Small intestine (tissue), 7 donors: ENCODE data around the gene ACKR3. TPM values are rescaled to one million over a fixed set of nuclear protein-coding genes. Genes with fewer than 3 reads are reported as not detected.

Source experiments
- DNase-seq, 2 donors: peaks; one replicate each; pipeline versions ENCODE4 v3.0.0 to v3.0.0-alpha.2; 2013
- FAIRE-seq: peaks from 2 replicates; lab custom pipeline; 2012; peaks lifted over from hg19 to GRCh38; lab: Jason Lieb, UNC
- H3K27ac ChIP-seq, 3 donors: one replicate each; pipeline ENCODE4 v1.5.1; 2013; ENCODE audit warnings: low read length in 2 of 3, mild to moderate bottlenecking in 2 of 3, control low read depth in 1 of 3, inconsistent platforms in 1 of 3, low read depth in 1 of 3, moderate library complexity in 1 of 3
- H3K27me3 ChIP-seq, 3 donors: one replicate each; pipeline ENCODE4 v1.6.1; 2013; ENCODE audit warnings: low read length in 3 of 3, inconsistent platforms in 1 of 3; ENCODE audit not compliant: control insufficient read depth in 3 of 3, insufficient read depth in 3 of 3
- H3K36me3 ChIP-seq, 3 donors: one replicate each; pipeline ENCODE4 v1.6.1; 2013; ENCODE audit warnings: low read length in 3 of 3, inconsistent platforms in 1 of 3, low read depth in 1 of 3, mild to moderate bottlenecking in 1 of 3, moderate library complexity in 1 of 3; ENCODE audit not compliant: control insufficient read depth in 3 of 3, insufficient read depth in 2 of 3
- H3K4me1 ChIP-seq, 3 donors: one replicate each; pipeline ENCODE4 v1.6.1; 2013; ENCODE audit warnings: low read length in 2 of 3, inconsistent platforms in 1 of 3, low read depth in 1 of 3, mild to moderate bottlenecking in 1 of 3, moderate library complexity in 1 of 3; ENCODE audit not compliant: control insufficient read depth in 3 of 3, insufficient read depth in 2 of 3
- H3K4me3 ChIP-seq, 3 donors: one replicate each; pipeline ENCODE4 v1.5.1; 2013; ENCODE audit warnings: low read length in 3 of 3, control low read depth in 1 of 3, inconsistent platforms in 1 of 3, low read depth in 1 of 3, mild to moderate bottlenecking in 1 of 3, moderate library complexity in 1 of 3
- H3K9me3 ChIP-seq, 2 donors: one replicate each; pipeline ENCODE4 v1.6.1; 2013; ENCODE audit warnings: low read depth in 1 of 2, low read length in 1 of 2; ENCODE audit not compliant: control insufficient read depth in 2 of 2, insufficient read depth in 1 of 2
- WGBS, 3 donors: extraction: QIAGEN DNeasy Blood & Tissue Kit; methylation state at CpG; one replicate each; pipeline ENCODE4 v1.1.7; 2013; 5-methylcytosine and 5-hydroxymethylcytosine counted together
- polyA plus RNA-seq, 4 donors: library from polyadenylated mRNA; stranded (reverse) in 3 of 4; unstranded in 1 of 4; fragments of 200-250 nt in 3 of 4; fragments of 120-200 nt in 1 of 4; gene quantifications; one replicate each; pipeline versions ENCODE4 v1.2.1 to v1.2.3, GENCODE V29; 2013
- donor health status: healthy with polysubstance abuse.
- donor health status: control.
- donor health status: control.
- donor health status: Bipolar disorder and iron deficiency.
- donor health status: healthy.

Gene ACKR3
- polyA plus RNA-seq, 4 donors: 3.8 to 101 (median 24.3) TPM

GRCh38 chr2:236579746-236580315 is 10.2 kb downstream of the ACKR3 start:
- 78 to 90% (median 81%) methylated on average over 9 of the region's 9 CpGs for WGBS, 3 donors
- peaks cover 0 to 45% (median 0%) of the 10 kb centered on the region in 3 donors for H3K4me1 ChIP-seq
- DNase-seq: no peak
- H3K4me3 ChIP-seq: no peak overlapping the region
- no peak for FAIRE-seq
- H3K36me3 ChIP-seq: peaks cover 0 to 72% (median 0%) of the 10 kb centered on the region in 3 donors
- peak overlapping the region in 2 of 3 donors; percentile 41 to 77 for H3K27ac ChIP-seq
- H3K9me3 ChIP-seq: peaks cover 0 to 1% of the 10 kb centered on the region in 2 donors
- H3K27me3 ChIP-seq: no peaks in the 10 kb centered on the region

- no peak overlapping the region for H3K4me3 ChIP-seq
- 96 to 97% (median 96%) methylated on average over 29 of the region's 29 CpGs for WGBS, 3 donors
- peaks cover 0 to 36% (median 0%) of the 10 kb centered on the region in 3 donors for H3K4me1 ChIP-seq
- peaks cover 0 to 4% of the 10 kb centered on the region in 2 donors for H3K9me3 ChIP-seq
- H3K36me3 ChIP-seq: peaks cover 0 to 69% (median 0%) of the 10 kb centered on the region in 3 donors
- H3K27me3 ChIP-seq: no peaks in the 10 kb centered on the region
- FAIRE-seq (no peak), DNase-seq (no peak)
- H3K27ac ChIP-seq: no peak overlapping the region
These were observed 11.2 kb downstream of the ACKR3 start for GRCh38 chr2:236580746-236581355.

GRCh38 chr2:236581546-236581945 is 11.9 kb downstream of the ACKR3 start:
- DNase-seq (no peak), FAIRE-seq (no peak)
- H3K27me3 ChIP-seq: no peaks in the 10 kb centered on the region
- H3K4me1 ChIP-seq: peaks cover 0 to 29% (median 0%) of the 10 kb centered on the region in 3 donors
- H3K9me3 ChIP-seq: peaks cover 0 to 10% of the 10 kb centered on the region in 2 donors
- H3K36me3 ChIP-seq: peaks cover 0 to 64% (median 0%) of the 10 kb centered on the region in 3 donors
- WGBS, 3 donors: 80 to 93% (median 90%) methylated on average over 7 of the region's 7 CpGs
- H3K27ac ChIP-seq: no peak overlapping the region
- no peak overlapping the region for H3K4me3 ChIP-seq

GRCh38 chr2:236582968-236583367 is 13.3 kb downstream of the ACKR3 start:
- DNase-seq (no peak), FAIRE-seq (no peak)
- WGBS, 3 donors: 79 to 88% (median 85%) methylated on average over 5 of the region's 5 CpGs
- Histone ChIP-seq H3K9me3 (peaks cover 0 to 10% of the 10 kb centered on the region in 2 donors), H3K4me3 (no peak overlapping the region), H3K27me3 (no peaks in the 10 kb centered on the region), H3K36me3 (peaks cover 0 to 51% (median 0%) of the 10 kb centered on the region in 3 donors), H3K27ac (no peak overlapping the region), H3K4me1 (peaks cover 0 to 15% (median 0%) of the 10 kb centered on the region in 3 donors)

- no peaks in the 10 kb centered on the region for H3K27me3 ChIP-seq
- peaks cover 0 to 44% (median 0%) of the 10 kb centered on the region in 3 donors for H3K36me3 ChIP-seq
- FAIRE-seq (no peak), DNase-seq (no peak)
- no peak overlapping the region for H3K4me3 ChIP-seq
- H3K4me1 ChIP-seq: peaks cover 0 to 8% (median 0%) of the 10 kb centered on the region in 3 donors
- H3K9me3 ChIP-seq: peaks cover 0 to 10% of the 10 kb centered on the region in 2 donors
- H3K27ac ChIP-seq: no peak overlapping the region
- 89 to 92% (median 90%) methylated on average over 14 of the region's 14 CpGs for WGBS, 3 donors
These were observed 14.1 kb downstream of the ACKR3 start for GRCh38 chr2:236583621-236584203.

- peaks cover 0 to 16% of the 10 kb centered on the region in 2 donors for H3K9me3 ChIP-seq
- peaks cover 0 to 35% (median 0%) of the 10 kb centered on the region in 3 donors for H3K36me3 ChIP-seq
- no peak for FAIRE-seq
- 86 to 91% (median 89%) methylated on average over 15 to 16 of the region's 16 CpGs for WGBS, 3 donors
- no peaks in the 10 kb centered on the region for H3K4me1 ChIP-seq
- H3K27ac ChIP-seq: no peak overlapping the region
- H3K27me3 ChIP-seq: no peaks in the 10 kb centered on the region
- H3K4me3 ChIP-seq: no peak overlapping the region
- no peak for DNase-seq
These were observed 15.1 kb downstream of the ACKR3 start for GRCh38 chr2:236584521-236585384.

- no peak for DNase-seq
- FAIRE-seq: no peak
- H3K9me3 ChIP-seq: peaks cover 0 to 16% of the 10 kb centered on the region in 2 donors
- 83 to 90% (median 88%) methylated on average over 5 of the region's 5 CpGs for WGBS, 3 donors
- peaks cover 0 to 25% (median 0%) of the 10 kb centered on the region in 3 donors for H3K36me3 ChIP-seq
- H3K4me1 ChIP-seq: no peaks in the 10 kb centered on the region
- no peak overlapping the region for H3K4me3 ChIP-seq
- H3K27me3 ChIP-seq: no peaks in the 10 kb centered on the region
- no peak overlapping the region for H3K27ac ChIP-seq
These were observed 16.3 kb downstream of the ACKR3 start for GRCh38 chr2:236585966-236586365.
